GM12875 (cell line): ENCODE measurements around the gene TDRD9.

Experiments
- H3K4me3 ChIP-seq: one replicate; pipeline ENCODE4 v1.5.1; 2011; ENCODE audit warnings: low read depth, low read length, control low read depth
- CTCF ChIP-seq: IDR thresholded peaks from 2 replicates; pipeline ENCODE4 v1.5.1; 2011; ENCODE audit warnings: low read depth, mild to moderate bottlenecking, control low read depth, inconsistent platforms, low read length, moderate library complexity, borderline replicate concordance; ENCODE audit not compliant: insufficient read depth

Gene TDRD9

GRCh38 chr14:104080376-104081260 is 152.4 kb downstream of the TDRD9 start:
- TF ChIP-seq CTCF = no peak
- no peak overlapping the region for H3K4me3 ChIP-seq

GRCh38 chr14:104081261-104081835 is 153.1 kb downstream of the TDRD9 start:
- H3K4me3 ChIP-seq = no peak overlapping the region
- no peak for TF ChIP-seq CTCF

- no peak overlapping the region for H3K4me3 ChIP-seq
- no peak for TF ChIP-seq CTCF
Observed at GRCh38 chr14:104081951-104082464, 153.8 kb downstream of the TDRD9 start.

GRCh38 chr14:104082807-104083206 is 154.6 kb downstream of the TDRD9 start:
- TF ChIP-seq CTCF = no peak
- no peak overlapping the region for H3K4me3 ChIP-seq

GRCh38 chr14:104084251-104085002 is 156.2 kb downstream of the TDRD9 start:
- H3K4me3 ChIP-seq = no peak overlapping the region
- TF ChIP-seq CTCF = no peak

GRCh38 chr14:104085032-104085888 is 157.0 kb downstream of the TDRD9 start, which contains the start of gene ASPG:
Gene ASPG (plus strand): TSS chr14:104085700. CDS start chr14:104085771, 71 bp downstream.
- no peak for TF ChIP-seq CTCF
- H3K4me3 ChIP-seq = no peak within 1 kb of the TSS
